K562 (cell line): ENCODE data around the gene ZNF277. TPM values are rescaled to one million over a fixed set of nuclear protein-coding genes. Genes with fewer than 3 reads are reported as not detected.
A peak's percentile ranks its signal among the peaks of the same experiment; 100 is the strongest.

ENCODE experiments used
- ATAC-seq: fragments of 200-7000 bp; cut with Tn5 transposase; 3 replicates; pipeline ENCODE4 v1.9.1; 2020; ENCODE audit warnings: moderate library complexity
- BruUV-seq: library from RNA; stranded (reverse); fragments of 400-500 nt; replicated peaks from 2 replicates; lab custom pipeline; 2021; lab: Mats Ljungman, UMichigan
- CTCF ChIA-PET: fragments of 300-600 bp; formaldehyde crosslinking; extraction: SDS; loops from one replicate; lab custom pipeline; 2021; ENCODE audit warnings: low intra/inter-chr PET ratio; lab: Yijun Ruan, JAX
- POLR2A ChIA-PET: fragments of 300-600, 350-650 bp; sonication (Branson Sonifier 250); formaldehyde crosslinking; extraction: SDS; loops from one replicate; lab custom pipeline; 2021; ENCODE audit warnings: antibody characterized with exemption, inconsistent platforms; lab: Yijun Ruan, JAX
- DNase-seq, 4 experiments: peaks; one replicate each; pipeline versions ENCODE4 v3.0.0 to v3.0.0-alpha.2; 2011 to 2018; ENCODE audit warnings: low spot score in 3 of 4, mixed read lengths in 3 of 4; ENCODE audit errors: extremely low read depth in 1 of 4
- FAIRE-seq: peaks from 2 replicates; lab custom pipeline; 2011; peaks lifted over from hg19 to GRCh38; lab: Jason Lieb, UNC
- H2AFZ ChIP-seq: 2 replicates; pipeline ENCODE4 v1.6.0; 2011; ENCODE audit warnings: low read depth, low read length, control low read depth, inconsistent platforms
- H3K27ac ChIP-seq: fragments of 200-600 bp; 3 replicates; pipeline ENCODE4 v1.8.0; 2011; ENCODE audit warnings: low read depth, mild to moderate bottlenecking, control low read depth, inconsistent platforms, low read length, moderate library complexity, mixed read lengths; ENCODE audit errors: extremely low read depth
- H3K27me3 ChIP-seq, 2 experiments: fragments of 300-600 bp in 1 of 2; 2 replicates in 1 of 2; 3 replicates in 1 of 2; pipeline versions ENCODE4 v1.6.0 to v1.8.0; 2011; ENCODE audit warnings: inconsistent platforms in 2 of 2, low read length in 2 of 2, mild to moderate bottlenecking in 1 of 2, mixed read lengths in 1 of 2, moderate library complexity in 1 of 2; ENCODE audit not compliant: control insufficient read depth in 2 of 2, insufficient read depth in 2 of 2
- H3K36me3 ChIP-seq: fragments of 300-600 bp; 3 replicates; pipeline ENCODE4 v1.8.0; 2011; ENCODE audit warnings: mild to moderate bottlenecking, low read length, inconsistent platforms; ENCODE audit not compliant: control insufficient read depth, insufficient read depth
- H3K4me1 ChIP-seq, 2 experiments: fragments of 200-600 bp in 1 of 2; replicated peaks in 1 of 2; 2 replicates in 1 of 2; 3 replicates in 1 of 2; pipeline versions ENCODE4 v1.5.1 to v1.8.0; 2011; ENCODE audit warnings: inconsistent platforms in 2 of 2, low read length in 2 of 2, mild to moderate bottlenecking in 1 of 2, mixed read lengths in 1 of 2, moderate library complexity in 1 of 2; ENCODE audit not compliant: control insufficient read depth in 2 of 2, insufficient read depth in 2 of 2
- H3K4me2 ChIP-seq: 2 replicates; pipeline ENCODE4 v1.6.1; 2011; ENCODE audit warnings: low read length, control low read depth, inconsistent platforms, mixed read lengths; ENCODE audit not compliant: insufficient read depth
- H3K4me3 ChIP-seq: fragments of 200-600 bp; sonication (generic), shearing (Covaris generic); 2 replicates; pipeline ENCODE4 v1.5.1; 2016; ENCODE audit warnings: control low read depth, inconsistent platforms
- H3K79me2 ChIP-seq: fragments of 200-600 bp; 3 replicates; pipeline ENCODE4 v1.8.0; 2011; ENCODE audit warnings: low read length, inconsistent platforms; ENCODE audit not compliant: control insufficient read depth, insufficient read depth
- H3K9ac ChIP-seq, 2 experiments: 2 replicates each; pipeline versions ENCODE4 v1.6.0 to v1.6.1; 2011; ENCODE audit warnings: low read depth in 2 of 2, low read length in 2 of 2, control low read depth in 1 of 2, inconsistent platforms in 1 of 2, mild to moderate bottlenecking in 1 of 2, mixed read lengths in 1 of 2; ENCODE audit not compliant: insufficient read depth in 1 of 2
- H3K9me1 ChIP-seq: one replicate; pipeline ENCODE4 v1.6.0; 2011; ENCODE audit warnings: inconsistent platforms, mild to moderate bottlenecking, low read length, moderate library complexity; ENCODE audit not compliant: control insufficient read depth, insufficient read depth
- H3K9me3 ChIP-seq: replicated peaks from 2 replicates; pipeline ENCODE4 v1.5.1; 2011; ENCODE audit warnings: low read depth, low read length, inconsistent platforms; ENCODE audit not compliant: control insufficient read depth, insufficient read depth
- H4K20me1 ChIP-seq: replicated peaks from 2 replicates; pipeline ENCODE4 v1.6.1; 2011; ENCODE audit warnings: low read length, inconsistent platforms, mixed read lengths; ENCODE audit not compliant: control insufficient read depth, insufficient read depth
- ATF3 ChIP-seq, 2 experiments: fragments of 450-650 bp in 1 of 2; sonication (generic) in 1 of 2; formaldehyde crosslinking in 1 of 2; IDR thresholded peaks in 1 of 2; conservative IDR thresholded peaks in 1 of 2; 2 replicates each; pipeline versions ENCODE4 v1.6.1 to v1.8.1; 2016 to 2023; ENCODE audit warnings: mild to moderate bottlenecking in 2 of 2, moderate library complexity in 2 of 2, inconsistent platforms in 1 of 2, missing genetic modification reagents in 1 of 2
- CHD1 ChIP-seq: fragments of 200-600 bp; sonication (generic); IDR thresholded peaks from one replicate; pipeline ENCODE4 v1.6.1; 2012; ENCODE audit warnings: mild to moderate bottlenecking, moderate library complexity, low read length, inconsistent platforms
- CXXC5 ChIP-seq: fragments of 250-450 bp; sonication (Bioruptor Pico); IDR thresholded peaks from 2 replicates; pipeline ENCODE4 v1.8.0; 2022; ENCODE audit warnings: inconsistent platforms, mild to moderate bottlenecking, moderate library complexity
- FIP1L1 ChIP-seq: fragments of 200-400 bp; formaldehyde crosslinking; IDR thresholded peaks from 2 replicates; pipeline ENCODE4 v1.6.1; 2018; ENCODE audit warnings: mild to moderate bottlenecking, low read depth, low read length; ENCODE audit not compliant: poor library complexity, severe bottlenecking
- GABPA ChIP-seq: fragments of 200-800 bp; sonication (Bioruptor generic); conservative IDR thresholded peaks from 2 replicates; pipeline ENCODE4 v1.6.1; 2016; ENCODE audit warnings: low read depth, missing genetic modification characterization, missing compliant biosample characterization
- GATAD2B ChIP-seq: fragments of 450-650 bp; IDR thresholded peaks from 2 replicates; pipeline ENCODE4 v1.6.1; 2017; ENCODE audit warnings: mild to moderate bottlenecking, borderline replicate concordance
- HNRNPK ChIP-seq: fragments of 200-400 bp; formaldehyde crosslinking; IDR thresholded peaks from one replicate; pipeline ENCODE4 v1.6.1; 2018; ENCODE audit warnings: mild to moderate bottlenecking, low read depth, low read length; ENCODE audit not compliant: poor library complexity, severe bottlenecking
- JUND ChIP-seq, 2 experiments: IDR thresholded peaks; 2 replicates in 1 of 2; 3 replicates in 1 of 2; pipeline ENCODE4 v1.6.1; 2011; ENCODE audit warnings: borderline replicate concordance in 2 of 2, low read depth in 2 of 2, low read length in 2 of 2, improper control_type of control experiment in 1 of 2, missing biosample characterization in 1 of 2, missing genetic modification characterization in 1 of 2, missing genetic modification reagents in 1 of 2
- KAT2B ChIP-seq: IDR thresholded peaks from one replicate; pipeline ENCODE4 v1.6.1; 2012; ENCODE audit warnings: low read depth, mild to moderate bottlenecking, control low read depth, inconsistent platforms, low read length, moderate library complexity
- NR3C1 ChIP-seq: sonication (generic); formaldehyde crosslinking; IDR thresholded peaks from 2 replicates; pipeline ENCODE4 v1.8.1; 2022; ENCODE audit warnings: missing genetic modification reagents
- PCBP2 ChIP-seq: fragments of 200-400 bp; formaldehyde crosslinking; IDR thresholded peaks from 2 replicates; pipeline ENCODE4 v1.6.1; 2018; ENCODE audit warnings: low read length, low read depth, mild to moderate bottlenecking, moderate library complexity; ENCODE audit not compliant: poor library complexity, severe bottlenecking
- SMC3 ChIP-seq: conservative IDR thresholded peaks from 2 replicates; pipeline ENCODE4 v1.6.1; 2011; ENCODE audit warnings: low read depth, low read length, improper control_type of control experiment; ENCODE audit not compliant: insufficient read depth
- ZBTB12 ChIP-seq: fragments of 250-450 bp; sonication (Bioruptor Pico); IDR thresholded peaks from 2 replicates; pipeline ENCODE4 v1.4.0; 2020
- ZKSCAN8 ChIP-seq: fragments of 200-800 bp; sonication (Bioruptor generic); IDR thresholded peaks from 2 replicates; pipeline ENCODE4 v1.6.1; 2016; ENCODE audit warnings: missing genetic modification characterization, missing compliant biosample characterization
- ZNF174 ChIP-seq: fragments of 250-450 bp; sonication (Bioruptor Pico); IDR thresholded peaks from 2 replicates; pipeline ENCODE4 v1.4.0; 2020; ENCODE audit warnings: mild to moderate bottlenecking
- ZNF277 ChIP-seq: fragments of 250-450 bp; sonication (Bioruptor Pico); IDR thresholded peaks from 2 replicates; pipeline ENCODE4 v1.8.0; 2022; ENCODE audit warnings: inconsistent platforms, mild to moderate bottlenecking, moderate library complexity, borderline replicate concordance
- WGBS: fragments of 100-300 bp; shearing (Covaris generic); methylation state at CpG from one replicate; pipeline ENCODE4 v1.1.6; 2016; ENCODE audit warnings: low coverage, mixed read lengths; ENCODE audit not compliant: insufficient coverage; ENCODE audit errors: missing lambda C conversion rate; 5-methylcytosine and 5-hydroxymethylcytosine counted together
- in situ Hi-C: fragments of 300-500 bp; cut with MboI; formaldehyde crosslinking; loops from 4 replicates; pipeline ENCODE4 v1.15.0; 2018; ENCODE audit warnings: inconsistent platforms, mixed read lengths
- intact Hi-C: fragments of 100-400 bp; cut with micrococcal nuclease; formaldehyde crosslinking; loops from 2 replicates; pipeline ENCODE4 v1.14.2; 2022
- polyA plus RNA-seq, 8 experiments: library from polyadenylated mRNA; depleted of rRNA in 4 of 8; stranded (reverse) in 5 of 8; unstranded in 3 of 8; fragments of >200 nt; fragmentation: Nextera tagmentation in 2 of 8; fragmentation: Illumina TruSeq in 1 of 8; extraction: Ambion mirVana in 2 of 8; extraction: Trizol in 1 of 8; gene quantifications; 2 replicates each; pipeline versions ENCODE4 v1.2.1 to v1.2.3, GENCODE V29; 2011 to 2014; ENCODE audit warnings: inconsistent platforms in 1 of 8, missing spikeins in 1 of 8
- total RNA-seq, 7 experiments: library from RNA; depleted of rRNA in 6 of 7; stranded (reverse); fragments of >200 nt in 6 of 7; fragmentation: Illumina TruSeq in 2 of 7; extraction: Trizol in 2 of 7; gene quantifications; 2 replicates each; pipeline versions ENCODE4 v1.2.1 to v1.2.3, GENCODE V29; 2011 to 2021; ENCODE audit warnings: low replicate concordance in 1 of 7

Gene ZNF277
- total and polyA plus RNA-seq, 9 of the 15 experiments (the other 6 are each of a cell fraction or from before 2014, with no cell fraction given) = 18.8 to 33.5 (median 27.7) TPM

- no peak overlapping the region for H3K9ac ChIP-seq
- no peak overlapping the region for H3K4me2 ChIP-seq
- CTCF ChIA-PET = no interaction called here
- TF ChIP-seq KAT2B = no peak
- no peak for TF ChIP-seq NR3C1 (CRISPR knock-in tag)
- no peak for TF ChIP-seq ZKSCAN8
- no peak for TF ChIP-seq CHD1
- peak; percentile 92 for TF ChIP-seq ZNF277 (CRISPR knock-in tag)
- no peak for TF ChIP-seq CXXC5 (CRISPR knock-in tag)
- peak; percentile 80 for TF ChIP-seq HNRNPK
- TF ChIP-seq GABPA (tag) = no peak
- no peak for TF ChIP-seq FIP1L1
- TF ChIP-seq PCBP2 = peak; percentile 79
- TF ChIP-seq ZBTB12 = no peak
- TF ChIP-seq ZNF174 (CRISPR knock-in tag) = no peak
- no peak for TF ChIP-seq SMC3
- TF ChIP-seq ATF3 (IDR thresholded peaks at IDR 0.05) = peak; percentile 49
- TF ChIP-seq ATF3 (CRISPR knock-in tag; conservative IDR thresholded peaks at IDR 0.05) = no peak
- peak; percentile 68; the same call in 1 of the 2 replicates for TF ChIP-seq JUND (IDR thresholded peaks at IDR 0.05; ENCODE audit: borderline replicate concordance, low read depth, low read length)
- TF ChIP-seq JUND (tag; IDR thresholded peaks at IDR 0.05; ENCODE audit: borderline replicate concordance, low read depth, low read length) = peak; percentile 34; the same call in 1 of the 3 replicates
- TF ChIP-seq GATAD2B = no peak
These were observed 14.0 kb upstream of the ZNF277 start for GRCh38 chr7:112192236-112193154.

More at GRCh38 chr7:112192236-112193154, 14.0 kb upstream of the ZNF277 start:
- H4K20me1 ChIP-seq = no peaks in the 10 kb centered on the region
- WGBS = 3% methylated on average over 4 of the region's 4 CpGs
- POLR2A ChIA-PET = no interaction called here
- H3K9me1 ChIP-seq = no peaks in the 10 kb centered on the region
- no peak overlapping the region for H3K27ac ChIP-seq
- no TSS peak for BruUV-seq
- no peaks in the 10 kb centered on the region for H3K9me3 ChIP-seq
- no peaks in the 10 kb centered on the region for H3K4me1 ChIP-seq
- no peaks in the 10 kb centered on the region for H3K79me2 ChIP-seq
- ATAC-seq (no peak), FAIRE-seq (no peak), DNase-seq (no peak)
- peaks cover 14 to 17% of the 10 kb centered on the region in 2 experiments; a peak in 4 of 5 replicates for H3K27me3 ChIP-seq
- intact Hi-C loops (no loop called here), in situ Hi-C loops (no loop called here)
- no peak overlapping the region for H3K4me3 ChIP-seq
- H3K36me3 ChIP-seq = no peaks in the 10 kb centered on the region
- no peak overlapping the region for H2AFZ ChIP-seq
